Endothelial cell of umbilical vein (primary cell): ENCODE results near the gene SGMS2. TPM values are rescaled to one million over a fixed set of nuclear protein-coding genes. Genes with fewer than 3 reads are reported as not detected.

ENCODE experiments used
- BruUV-seq: library from RNA; stranded (reverse); fragments of 400-500 nt; replicated peaks from 2 replicates; lab custom pipeline; 2021; lab: Mats Ljungman, UMichigan
- CTCF ChIA-PET: fragments of 300-600, 350-600 bp; sonication (Branson Sonifier 250); formaldehyde crosslinking; loops from one replicate; lab custom pipeline; 2021; ENCODE audit warnings: antibody characterized with exemption, inconsistent platforms; lab: Charles Lee
- POLR2A ChIA-PET: fragments of 300-600, 350-600 bp; sonication (Branson Sonifier 250); formaldehyde crosslinking; loops from one replicate; lab custom pipeline; 2021; ENCODE audit warnings: antibody characterized with exemption, inconsistent platforms; lab: Charles Lee
- DNase-seq: peaks from one replicate; pipeline ENCODE4 v3.0.0-alpha.2; 2011; ENCODE audit warnings: low read depth, low spot score
- FAIRE-seq: peaks from 2 replicates; lab custom pipeline; 2011; peaks lifted over from hg19 to GRCh38; lab: Jason Lieb, UNC
- H2AFZ ChIP-seq: 2 replicates; pipeline ENCODE4 v1.6.0; 2012; ENCODE audit warnings: low read depth, low read length, control low read depth, inconsistent platforms
- H3K27ac ChIP-seq: 2 replicates; pipeline ENCODE4 v1.5.1; 2011; ENCODE audit warnings: low read depth, mild to moderate bottlenecking, control low read depth, low read length, moderate library complexity; ENCODE audit not compliant: insufficient read depth
- H3K27me3 ChIP-seq, 2 experiments: 2 replicates each; pipeline versions ENCODE4 v1.6.0 to v1.6.1; 2011; ENCODE audit warnings: low read length in 2 of 2, mixed read lengths in 1 of 2; ENCODE audit not compliant: control insufficient read depth in 2 of 2, insufficient read depth in 2 of 2
- H3K36me3 ChIP-seq, 2 experiments: 2 replicates in 1 of 2; 3 replicates in 1 of 2; pipeline ENCODE4 v1.5.1; 2011; ENCODE audit warnings: low read length in 2 of 2, mild to moderate bottlenecking in 1 of 2, moderate library complexity in 1 of 2; ENCODE audit not compliant: control insufficient read depth in 2 of 2, insufficient read depth in 2 of 2; ENCODE audit errors: extremely low read depth in 1 of 2
- H3K4me1 ChIP-seq: 3 replicates; pipeline ENCODE4 v1.5.1; 2011; ENCODE audit warnings: mild to moderate bottlenecking, low read length; ENCODE audit not compliant: control insufficient read depth, insufficient read depth; ENCODE audit errors: extremely low read depth
- H3K4me2 ChIP-seq: 2 replicates; pipeline ENCODE4 v1.6.1; 2011; ENCODE audit warnings: low read length, control low read depth, mixed read lengths; ENCODE audit not compliant: insufficient read depth
- H3K4me3 ChIP-seq, 3 experiments: fragments of 200-600 bp in 1 of 3; sonication (generic), shearing (Covaris generic) in 1 of 3; replicated peaks in 1 of 3; 2 replicates each; pipeline ENCODE4 v1.5.1; 2011 to 2016; ENCODE audit warnings: control low read depth in 3 of 3, low read length in 3 of 3, mild to moderate bottlenecking in 2 of 3, inconsistent platforms in 1 of 3, low read depth in 1 of 3, moderate library complexity in 1 of 3; ENCODE audit not compliant: insufficient read depth in 1 of 3
- H3K79me2 ChIP-seq: 2 replicates; pipeline ENCODE4 v1.6.0; 2012; ENCODE audit warnings: low read length, inconsistent platforms; ENCODE audit not compliant: control insufficient read depth, insufficient read depth
- H3K9ac ChIP-seq: replicated peaks from 2 replicates; pipeline ENCODE3; 2011; ENCODE audit warnings: low read length, control low read depth; ENCODE audit not compliant: insufficient read depth; ENCODE audit errors: extremely low read depth
- H3K9me1 ChIP-seq: replicated peaks from 3 replicates; pipeline ENCODE4 v1.6.0; 2011; ENCODE audit warnings: mild to moderate bottlenecking, low read length; ENCODE audit not compliant: control insufficient read depth, insufficient read depth; ENCODE audit errors: extremely low read depth
- H3K9me3 ChIP-seq: replicated peaks from 2 replicates; pipeline ENCODE4 v1.5.1; 2012; ENCODE audit warnings: low read length, inconsistent platforms; ENCODE audit not compliant: control insufficient read depth, insufficient read depth
- H4K20me1 ChIP-seq: replicated peaks from 2 replicates; pipeline ENCODE3; 2011; ENCODE audit warnings: mild to moderate bottlenecking, low read length; ENCODE audit not compliant: control insufficient read depth, insufficient read depth; ENCODE audit errors: extremely low read depth
- CTCF ChIP-seq, 2 donors: IDR thresholded peaks; 1 replicate in 1 of 2; 2 replicates in 1 of 2; pipeline ENCODE4 v1.5.1; 2011; ENCODE audit warnings: low read length in 2 of 2, mild to moderate bottlenecking in 2 of 2, moderate library complexity in 2 of 2, control low read depth in 1 of 2, inconsistent platforms in 1 of 2, low read depth in 1 of 2; ENCODE audit not compliant: insufficient read depth in 1 of 2; ENCODE audit errors: extremely low read depth in 1 of 2
- EZH2 ChIP-seq: IDR thresholded peaks from 2 replicates; pipeline ENCODE4 v1.6.1; 2012; ENCODE audit warnings: borderline replicate concordance, low read depth, mild to moderate bottlenecking, moderate library complexity, low read length, inconsistent platforms; ENCODE audit not compliant: severe bottlenecking
- FOS ChIP-seq: IDR thresholded peaks from 2 replicates; pipeline ENCODE4 v1.6.1; 2011; ENCODE audit warnings: mild to moderate bottlenecking, low read length, moderate library complexity, borderline replicate concordance; ENCODE audit not compliant: insufficient read depth
- GATA2 ChIP-seq: IDR thresholded peaks from 2 replicates; pipeline ENCODE4 v1.7.0; 2011; ENCODE audit warnings: low read depth, mild to moderate bottlenecking, moderate library complexity, mixed read lengths, low read length; ENCODE audit not compliant: insufficient read length, insufficient read depth
- JUN ChIP-seq: IDR thresholded peaks from 2 replicates; pipeline ENCODE4 v1.6.1; 2011; ENCODE audit warnings: borderline replicate concordance, low read depth; ENCODE audit not compliant: insufficient read length, insufficient read depth
- MAX ChIP-seq: IDR thresholded peaks from 2 replicates; pipeline ENCODE4 v1.6.1; 2011; ENCODE audit not compliant: insufficient read depth, insufficient read length
- MYC ChIP-seq: IDR thresholded peaks from one replicate; pipeline ENCODE4 v1.6.1; 2011; ENCODE audit warnings: mild to moderate bottlenecking, low read depth, low read length
- POLR2A ChIP-seq: IDR thresholded peaks from 2 replicates; pipeline ENCODE4 v1.6.1; 2012; ENCODE audit warnings: low read depth, mild to moderate bottlenecking, control low read depth, low read length
- POLR2AphosphoS5 ChIP-seq: IDR thresholded peaks from 2 replicates; pipeline ENCODE4 v1.6.1; 2012; ENCODE audit warnings: low read depth, mild to moderate bottlenecking, control low read depth, low read length, moderate library complexity; ENCODE audit not compliant: insufficient read depth
- dilution Hi-C: fragments of 300-500 bp; cut with MboI; formaldehyde crosslinking; loops from one replicate; pipeline ENCODE4 v1.15.0; 2019; ENCODE audit warnings: low sequenced_read_pairs; ENCODE audit not compliant: extremely low pct_ligation_motif_present
- intact Hi-C: fragments of 100-400 bp; cut with micrococcal nuclease; formaldehyde crosslinking; loops from one replicate; pipeline ENCODE4 v1.10.0; 2022
- polyA plus RNA-seq, 4 experiments: library from polyadenylated mRNA; depleted of rRNA in 3 of 4; stranded (reverse) in 3 of 4; unstranded in 1 of 4; fragments of >200 nt; gene quantifications; 2 replicates each; pipeline versions ENCODE4 v1.2.1 to v1.2.3, GENCODE V29; 2011 to 2012; ENCODE audit warnings: missing spikeins in 1 of 4
- total RNA-seq: library from RNA; stranded (reverse); gene quantifications from 2 replicates; pipeline ENCODE4 v1.2.3, GENCODE V29; 2021

SGMS2 gene
- total and polyA plus RNA-seq, 2 donors (not counting 3 experiments of a cell fraction or from before 2014, with no cell fraction given) = 33.0 to 33.2 TPM

DNA sequence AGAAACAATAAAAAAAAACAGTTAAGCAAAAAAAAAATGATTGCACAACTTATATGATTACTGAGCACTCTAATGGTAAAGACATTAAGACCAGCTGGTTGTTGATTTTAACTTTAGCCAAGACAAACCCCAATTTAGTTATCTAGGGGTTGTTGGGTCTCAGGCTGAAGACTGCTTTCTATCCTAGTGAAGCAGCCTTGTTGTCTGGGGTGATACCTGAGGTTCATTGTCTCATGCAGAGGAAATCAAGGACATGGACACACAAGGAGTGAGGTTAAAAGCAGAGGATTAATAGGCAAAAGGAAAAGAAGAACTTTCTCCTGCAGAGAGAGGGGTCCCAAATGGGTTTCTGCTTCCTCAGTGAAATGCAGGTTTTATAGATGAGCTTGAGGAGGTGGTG lies 66.6 kb downstream of the SGMS2 start:
- BruUV-seq = no TSS peak
- FAIRE-seq (no peak), DNase-seq (no peak)

More for the DNA sequence above, 66.6 kb downstream of the SGMS2 start:
- no peaks in the 10 kb centered on the region for H4K20me1 ChIP-seq
- intact Hi-C loops (loop anchor here (10.0 kb wide), 1 partner anchor 766 kb away; no protein-coding TSS in a partner anchor), dilution Hi-C loops (no loop called here)
- no peaks in the 10 kb centered on the region for H3K9me1 ChIP-seq
- H3K9me3 ChIP-seq = peaks cover 3% of the 10 kb centered on the region
- no peak overlapping the region for H3K27ac ChIP-seq
- H3K4me3 ChIP-seq = no peak overlapping the region
- H3K4me2 ChIP-seq = no peak overlapping the region
- H3K9ac ChIP-seq = no peak overlapping the region
- TF ChIP-seq FOS (no peak), MYC (no peak), CTCF (IDR thresholded peaks at IDR 0.05; ENCODE audit: extremely low read depth in 1 of 2, insufficient read depth in 1 of 2, low read depth in 1 of 2, low read length in 2 of 2) (no peak), GATA2 (no peak), POLR2A (no peak), EZH2 (no peak), POLR2AphosphoS5 (no peak), JUN (no peak), MAX (no peak)
- no peaks in the 10 kb centered on the region for H3K36me3 ChIP-seq
- POLR2A ChIA-PET = no interaction called here
- no peaks in the 10 kb centered on the region for H3K27me3 ChIP-seq
- H3K4me1 ChIP-seq = peaks cover 17% of the 10 kb centered on the region
- no peak overlapping the region for H2AFZ ChIP-seq
- H3K79me2 ChIP-seq = no peaks in the 10 kb centered on the region
- CTCF ChIA-PET = no interaction called here
